Sigmoid colon (tissue), 3 donors: ENCODE results near the gene UNC80.

Source experiments
- POLR2A ChIP-seq, 2 donors: fragments of 450-650 bp; IDR thresholded peaks; one replicate each; pipeline ENCODE4 v1.6.1; 2016; ENCODE audit warnings: antibody characterized with exemption in 2 of 2, mild to moderate bottlenecking in 2 of 2, moderate library complexity in 2 of 2
- TF ChIP-seq, protein P1 (sequence below), 4 experiments: fragments of 450-650 bp in 3 of 4; fragments of 200-600 bp in 1 of 4; IDR thresholded peaks; one replicate each; pipeline ENCODE4 v1.5.1; 2016 to 2019; ENCODE audit warnings: antibody characterized with exemption in 4 of 4, mild to moderate bottlenecking in 3 of 4, moderate library complexity in 2 of 4

DNA sequence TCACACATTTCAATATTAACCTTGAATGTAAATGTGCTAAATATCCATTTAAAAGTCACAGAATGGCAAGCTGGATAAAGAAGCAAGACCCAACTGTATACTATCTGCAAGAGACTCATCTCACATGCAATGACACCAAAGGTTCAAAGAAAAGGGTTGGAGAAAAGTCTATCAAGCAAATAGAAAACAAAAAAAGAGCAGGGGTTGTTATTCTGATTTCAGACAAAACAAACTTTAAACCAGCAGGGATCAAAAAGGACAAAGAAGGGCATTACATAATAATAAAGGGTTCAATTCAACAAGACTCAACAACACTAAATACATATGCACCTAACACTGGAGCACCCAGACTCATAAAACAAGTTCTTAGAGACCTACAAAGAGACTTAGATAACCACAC lies 14.5 kb upstream of the UNC80 start:
- no peak for TF ChIP-seq POLR2A (IDR thresholded peaks at IDR 0.05)
- TF ChIP-seq, protein P1, sequence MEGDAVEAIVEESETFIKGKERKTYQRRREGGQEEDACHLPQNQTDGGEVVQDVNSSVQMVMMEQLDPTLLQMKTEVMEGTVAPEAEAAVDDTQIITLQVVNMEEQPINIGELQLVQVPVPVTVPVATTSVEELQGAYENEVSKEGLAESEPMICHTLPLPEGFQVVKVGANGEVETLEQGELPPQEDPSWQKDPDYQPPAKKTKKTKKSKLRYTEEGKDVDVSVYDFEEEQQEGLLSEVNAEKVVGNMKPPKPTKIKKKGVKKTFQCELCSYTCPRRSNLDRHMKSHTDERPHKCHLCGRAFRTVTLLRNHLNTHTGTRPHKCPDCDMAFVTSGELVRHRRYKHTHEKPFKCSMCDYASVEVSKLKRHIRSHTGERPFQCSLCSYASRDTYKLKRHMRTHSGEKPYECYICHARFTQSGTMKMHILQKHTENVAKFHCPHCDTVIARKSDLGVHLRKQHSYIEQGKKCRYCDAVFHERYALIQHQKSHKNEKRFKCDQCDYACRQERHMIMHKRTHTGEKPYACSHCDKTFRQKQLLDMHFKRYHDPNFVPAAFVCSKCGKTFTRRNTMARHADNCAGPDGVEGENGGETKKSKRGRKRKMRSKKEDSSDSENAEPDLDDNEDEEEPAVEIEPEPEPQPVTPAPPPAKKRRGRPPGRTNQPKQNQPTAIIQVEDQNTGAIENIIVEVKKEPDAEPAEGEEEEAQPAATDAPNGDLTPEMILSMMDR (IDR thresholded peaks at IDR 0.05): no peak
